HG03175 (cell line): Measurements from ENCODE around the gene NFU1.

Experiments
- ATAC-seq: cut with Tn5 transposase; IDR thresholded peaks from one replicate; pipeline ENCODE4 v1.9.1; 2021; ENCODE audit warnings: mild to moderate bottlenecking, moderate library complexity; ENCODE audit not compliant: unreplicated experiment

The NFU1 gene

DNA sequence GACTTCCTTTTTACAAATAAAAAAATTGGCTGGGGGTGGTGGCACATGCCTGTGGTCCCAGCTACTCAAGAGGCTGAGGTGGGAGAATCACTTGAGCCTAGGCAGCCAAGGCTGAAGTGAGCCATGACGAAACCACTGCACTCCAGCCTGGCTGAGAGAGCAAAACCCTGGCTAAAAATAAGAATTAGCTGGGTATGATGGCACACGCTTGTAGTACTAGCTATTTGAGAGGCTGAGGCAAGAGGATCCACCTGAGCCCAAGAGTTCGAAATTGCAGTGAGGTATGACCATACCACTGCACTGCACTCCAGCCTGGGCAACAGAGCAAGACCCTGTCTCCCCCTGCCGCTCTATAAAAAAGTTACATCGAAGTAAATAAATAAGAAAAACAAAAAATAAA, 83.9 kb downstream of the NFU1 start:
- no peak for ATAC-seq

DNA sequence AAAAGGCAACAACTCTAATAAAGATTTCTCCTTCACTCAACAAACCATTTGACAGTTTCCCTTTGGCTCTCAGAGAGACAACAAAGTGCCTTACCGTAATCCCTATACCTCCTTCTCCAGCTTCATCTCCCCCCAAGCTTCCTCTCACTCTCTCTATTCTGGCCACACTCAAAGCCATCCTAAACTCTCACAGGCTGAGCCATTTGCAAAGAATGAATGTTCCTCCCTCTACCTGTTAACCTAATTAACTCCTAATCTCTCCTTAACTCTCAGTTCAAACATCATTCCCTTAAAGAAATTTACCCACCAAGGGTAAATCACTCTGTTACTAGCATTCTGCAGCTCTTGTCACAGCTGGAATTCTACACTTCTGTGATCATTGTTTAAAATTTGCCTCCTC, 88.5 kb downstream of the NFU1 start:
- no peak for ATAC-seq
